Fibroblast of skin of left biceps (primary cell): Measurements from ENCODE around the gene URM1.
A peak's percentile ranks its signal among the peaks of the same experiment; 100 is the strongest.

Experiments
- DNase-seq, 2 experiments: peaks; one replicate each; pipeline ENCODE4 v3.0.0-alpha.2; 2013; ENCODE audit warnings: low read depth in 2 of 2

URM1 gene

DNA sequence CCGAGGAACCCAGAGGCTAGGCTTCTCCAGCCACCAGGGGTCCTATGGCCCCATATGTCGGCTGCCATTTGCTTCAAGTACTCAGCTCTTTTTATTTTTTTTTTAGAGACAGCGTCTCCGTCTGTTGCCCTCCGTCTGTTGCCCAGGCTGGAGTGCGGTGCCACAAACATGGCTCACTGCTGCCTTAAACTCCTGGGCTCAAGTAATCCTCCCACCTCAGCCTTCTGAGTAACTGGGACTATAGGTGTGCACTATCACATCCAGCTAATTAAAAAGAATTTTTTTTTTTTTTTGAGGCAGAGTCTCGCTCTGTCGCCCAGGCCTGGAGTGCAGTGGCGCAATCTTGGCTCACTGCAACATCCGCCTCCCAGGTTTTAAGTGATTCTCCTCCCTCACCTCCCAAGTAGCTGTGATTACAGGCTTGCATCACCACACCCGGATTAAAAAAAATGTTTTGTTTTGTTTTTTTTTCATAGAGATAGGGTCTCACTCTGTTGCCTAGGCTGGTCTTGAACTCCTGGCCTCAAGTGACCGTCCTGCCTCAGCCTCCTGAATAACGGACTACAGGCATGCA, 58.4 kb downstream of the URM1 start:
- DNase-seq, result no peak

DNA sequence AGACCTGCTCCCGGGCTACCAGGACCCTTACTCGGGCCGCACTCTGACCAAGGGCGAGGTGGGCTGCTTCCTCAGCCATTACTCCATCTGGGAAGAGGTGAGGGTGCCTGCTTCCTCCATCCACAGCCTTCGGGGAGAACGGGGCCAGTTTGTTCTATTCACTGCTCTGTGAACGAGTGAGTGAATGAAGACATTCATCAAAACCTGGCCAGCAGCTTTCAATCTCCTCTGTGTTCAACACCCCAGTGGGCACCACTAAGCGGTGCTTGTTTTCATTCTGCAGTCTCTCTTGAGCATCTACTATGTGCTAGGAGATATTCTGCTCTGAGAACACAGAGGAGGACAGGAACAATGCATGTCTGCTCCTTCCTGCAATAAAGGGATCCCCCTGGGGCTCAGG, 60.0 kb downstream of the URM1 start:
- no peak for DNase-seq

DNA sequence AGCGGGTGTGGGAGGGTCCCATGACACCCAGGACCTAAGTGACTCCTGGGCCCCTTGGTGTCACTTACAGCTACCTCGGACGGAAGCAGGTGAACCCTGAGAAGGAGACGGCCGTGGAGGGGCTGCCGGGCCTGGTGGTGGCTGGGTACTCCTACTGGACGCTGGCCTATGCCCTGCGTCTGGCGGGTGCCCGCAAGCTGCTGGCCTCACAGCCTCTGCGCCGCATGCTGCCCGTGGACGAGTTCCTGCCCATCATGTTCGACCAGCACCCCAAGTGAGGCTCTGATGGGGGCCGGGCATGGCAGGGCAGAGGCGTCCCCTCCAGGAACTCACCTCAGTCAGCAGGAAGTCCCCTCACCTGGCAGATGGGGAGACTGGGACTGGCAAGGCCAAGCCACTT, 63.2 kb downstream of the URM1 start:
- no peak for DNase-seq

DNA sequence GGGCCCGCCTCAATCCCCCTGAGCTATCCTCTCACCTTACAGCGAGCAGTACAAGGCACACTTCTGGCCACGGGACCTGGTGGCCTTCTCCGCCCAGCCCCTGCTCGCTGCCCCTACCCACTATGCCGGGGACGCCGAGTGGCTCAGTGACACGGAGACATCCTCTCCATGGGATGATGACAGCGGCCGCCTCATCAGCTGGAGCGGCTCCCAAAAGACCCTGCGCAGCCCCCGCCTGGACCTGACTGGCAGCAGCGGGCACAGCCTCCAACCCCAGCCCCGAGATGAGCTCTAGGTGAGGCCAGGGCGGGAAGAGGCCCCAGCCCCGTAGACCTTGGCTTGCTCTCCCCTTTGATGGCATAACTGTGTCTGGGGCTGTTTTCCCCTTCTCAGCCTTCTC, 64.4 kb downstream of the URM1 start:
- no peak for DNase-seq

DNA sequence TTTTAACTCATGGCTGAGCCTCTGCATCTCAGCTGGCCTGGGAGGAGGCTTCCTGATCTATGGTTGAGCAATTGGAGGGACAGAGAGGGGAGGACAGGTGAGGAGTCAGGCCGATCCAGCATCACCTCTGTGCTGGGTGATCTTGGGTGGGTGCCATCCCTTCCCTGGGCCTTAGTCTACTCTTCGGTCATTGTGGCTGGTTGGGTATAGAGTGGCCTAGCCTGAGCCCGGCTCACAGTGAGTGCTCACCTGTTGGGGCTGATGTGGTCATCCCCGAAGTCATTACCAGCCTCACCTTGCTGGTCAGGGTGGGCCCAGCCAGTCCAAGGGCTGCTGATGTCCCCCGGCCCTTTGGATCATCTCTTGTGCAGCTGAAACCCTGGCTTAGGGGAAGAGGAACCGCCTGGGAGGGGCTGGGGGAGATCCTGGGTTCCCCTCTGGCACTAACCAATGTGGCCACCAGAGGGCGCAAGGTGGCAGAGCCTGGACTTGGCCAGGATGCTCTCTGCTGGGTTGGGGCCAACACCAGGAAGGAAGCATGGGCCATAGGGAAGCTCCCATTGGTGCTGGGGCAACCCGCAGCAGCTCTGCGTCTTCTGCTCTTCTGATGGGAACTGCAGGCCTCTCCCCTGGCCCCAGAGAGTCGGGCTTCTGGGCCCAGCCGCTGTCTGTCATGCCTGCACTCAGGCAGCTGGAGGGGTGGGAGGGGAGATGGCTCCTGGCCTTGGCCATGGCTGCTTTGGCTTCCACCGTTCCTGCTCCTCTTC, 67.4 kb downstream of the URM1 start:
- peak; percentile 42 for DNase-seq

DNA sequence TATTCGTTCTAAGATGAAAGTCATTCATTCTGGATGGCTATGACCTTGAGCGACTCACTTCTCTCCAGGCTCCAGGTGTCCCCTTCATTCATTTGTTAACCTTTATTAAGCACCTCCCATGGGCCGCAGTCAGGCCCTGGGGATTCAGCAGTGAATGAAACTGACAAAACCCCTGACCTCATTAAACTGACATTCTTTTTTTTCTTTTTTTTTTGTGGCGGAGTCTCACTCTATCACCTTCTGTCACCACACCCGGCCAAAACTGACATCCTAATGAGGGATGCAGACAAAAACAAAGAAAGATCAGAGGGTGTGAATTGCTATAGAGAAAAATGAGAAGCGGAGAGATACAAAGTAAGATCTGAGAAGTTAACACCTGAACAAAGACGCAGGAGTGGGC, 68.1 kb downstream of the URM1 start:
- DNase-seq, result no peak
